Activated CD4-positive, alpha-beta T cell treated with anti-CD3 and anti-CD28 coated beads, Interleukin-2, amount 50 U/mL, for 16 hours (primary cell): ENCODE results near the gene TRIM26.
"Not testable (repeated sequence)": the region's sequence is repeated elsewhere in the genome, so short reads cannot be mapped to it uniquely, and the experiment has no call there.

Experiments used
- DNase-seq: peaks from one replicate; pipeline ENCODE4 v3.0.0-alpha.2; 2020

Gene TRIM26

DNA sequence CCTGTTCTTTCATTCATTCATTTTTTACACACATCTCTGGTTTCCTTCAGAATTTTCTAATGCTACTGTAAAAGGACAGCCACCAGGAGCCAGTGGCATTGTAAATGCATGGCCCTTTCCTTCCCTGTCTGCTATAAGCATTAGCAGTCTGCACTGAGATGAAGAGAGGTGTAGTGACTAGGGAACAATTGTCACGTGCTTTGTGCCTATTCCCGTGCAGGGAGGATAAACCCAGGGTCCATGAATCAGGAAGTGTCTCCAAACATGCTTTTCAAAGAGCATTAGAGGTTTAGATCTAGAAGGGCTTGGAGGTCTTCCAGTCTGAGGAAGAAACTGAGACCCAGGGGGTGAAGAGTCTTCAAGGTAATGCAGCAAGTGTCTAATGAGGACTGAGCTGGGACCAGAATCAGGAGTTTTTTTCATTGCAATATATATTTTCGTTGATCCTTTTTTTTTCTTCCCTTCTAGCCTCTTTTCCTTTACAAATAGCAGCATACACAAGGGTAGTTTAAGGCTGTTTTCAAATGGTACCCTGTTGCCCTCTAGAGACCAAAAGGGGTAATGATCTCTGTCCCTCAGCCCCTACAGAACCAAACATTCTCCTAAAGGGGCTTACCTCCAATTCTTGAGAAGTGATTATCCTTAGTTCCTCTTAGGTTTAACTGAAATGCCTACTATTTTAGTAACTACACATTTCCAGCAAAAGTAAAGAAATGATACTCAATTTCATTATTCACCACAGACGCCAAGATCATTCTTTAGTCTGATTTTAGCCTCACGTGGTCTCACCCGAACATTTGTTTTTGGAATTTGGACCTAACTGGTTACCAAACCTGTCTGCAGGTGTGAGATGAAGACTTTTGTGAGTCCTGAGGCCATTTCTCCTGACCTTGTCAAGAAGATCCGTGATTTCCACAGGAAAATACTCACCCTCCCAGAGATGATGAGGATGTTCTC lies 43.3 kb downstream of the TRIM26 start:
- DNase-seq = peak; percentile 46

DNA sequence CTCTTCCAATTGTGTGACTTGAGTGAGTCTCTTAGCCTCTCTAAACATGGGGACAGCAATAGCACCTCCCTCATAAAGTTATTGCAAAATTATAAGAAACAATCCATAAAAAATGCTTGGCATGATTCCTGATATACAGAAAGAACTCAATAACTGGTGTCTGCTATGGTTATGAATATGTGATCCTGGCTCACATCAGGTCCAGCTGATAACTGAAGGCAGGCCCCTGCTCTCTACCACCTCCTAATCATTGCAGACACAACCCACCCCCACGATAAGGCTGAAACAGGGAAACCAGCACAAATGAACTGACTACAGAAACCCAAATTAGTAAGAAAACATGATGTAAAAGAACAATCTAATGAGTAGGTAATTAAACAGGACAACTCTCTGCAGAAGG lies 44.5 kb downstream of the TRIM26 start:
- no peak for DNase-seq

GRCh38 chr6:30167101-30167500 lies 46.1 kb downstream of the TRIM26 start:
- peak; percentile 25 for DNase-seq

- DNase-seq = not testable (repeated sequence)
Observed at GRCh38 chr6:30165238-30165637, 48.0 kb downstream of the TRIM26 start.

- no peak for DNase-seq
Observed at GRCh38 chr6:30164714-30165113, 48.5 kb downstream of the TRIM26 start.

DNA sequence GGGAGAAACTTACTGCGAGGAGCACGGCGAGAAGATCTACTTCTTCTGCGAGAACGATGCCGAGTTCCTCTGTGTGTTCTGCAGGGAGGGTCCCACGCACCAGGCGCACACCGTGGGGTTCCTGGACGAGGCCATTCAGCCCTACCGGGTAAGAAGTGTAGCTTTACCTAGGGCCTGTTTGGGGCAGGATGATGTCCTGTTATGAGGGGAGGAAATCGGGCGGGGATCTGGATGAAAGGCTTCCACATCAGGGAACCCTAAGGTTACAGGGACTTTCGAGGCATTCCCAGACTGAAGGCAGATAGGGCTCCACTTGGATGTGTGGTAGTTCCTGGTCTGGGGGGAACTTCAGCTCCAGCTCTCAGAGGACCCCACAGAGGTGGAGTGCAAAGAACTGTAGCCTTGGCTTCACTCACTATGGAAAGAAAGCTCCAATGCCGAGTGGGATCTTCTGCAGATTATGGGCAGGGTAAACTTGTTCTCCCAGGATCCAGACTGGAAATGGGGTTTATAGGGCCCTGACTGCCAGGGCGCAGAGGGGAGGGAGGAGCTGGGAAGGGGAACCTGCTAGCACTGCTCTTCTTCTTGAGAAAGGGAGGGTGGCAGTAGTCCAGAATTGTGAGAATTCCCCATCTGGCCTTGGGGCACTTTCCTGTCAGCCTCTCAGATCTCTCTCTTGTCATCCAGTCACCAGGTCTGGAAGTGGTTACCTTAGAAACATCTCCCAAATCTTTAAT lies 49.1 kb downstream of the TRIM26 start:
- DNase-seq = no peak

- DNase-seq = peak; percentile 43
Observed at GRCh38 chr6:30163090-30163917, 49.9 kb downstream of the TRIM26 start, which contains the start of gene TRIM15. Gene TRIM15, plus strand, starts transcription at chr6:30163546. Its CDS starts 139 bp downstream, at chr6:30163685.

DNA sequence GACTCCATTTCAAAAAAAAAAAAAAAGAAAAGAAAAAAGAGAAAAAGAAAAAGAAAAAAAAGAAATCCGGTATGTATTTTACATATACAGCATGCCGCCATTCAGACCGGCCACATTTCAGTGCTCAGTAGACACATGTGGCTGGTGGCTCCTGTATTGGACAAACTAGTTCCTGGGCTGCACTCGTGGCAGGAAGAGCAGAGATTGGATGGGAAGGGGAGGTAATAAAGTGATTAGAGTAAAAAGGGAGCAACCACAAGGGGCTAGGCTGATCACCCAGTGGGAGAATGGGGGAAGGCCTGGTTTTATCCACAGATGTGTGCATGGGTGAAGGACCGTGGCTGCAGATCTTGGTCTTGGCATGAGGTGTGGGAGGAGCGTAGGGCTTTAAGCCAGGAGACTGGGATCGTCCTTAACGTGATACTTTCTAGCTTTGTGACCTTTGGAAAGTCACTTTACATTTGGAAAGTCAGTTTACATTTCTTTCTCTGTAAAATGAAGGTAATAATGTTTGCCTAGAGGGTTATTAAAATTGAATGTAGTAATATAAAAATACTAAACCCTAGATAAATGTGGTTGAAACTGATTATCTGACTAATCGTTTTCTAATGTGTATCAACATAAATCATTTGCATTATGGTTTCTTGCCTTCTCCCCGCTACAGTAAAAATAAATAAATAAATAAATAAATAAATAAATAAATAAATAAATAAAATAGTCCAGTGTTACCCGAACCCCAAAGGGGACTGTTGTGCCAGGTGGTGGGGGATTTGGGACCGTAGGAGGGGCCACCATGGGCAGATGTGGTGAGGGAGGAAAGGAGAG lies 50.7 kb downstream of the TRIM26 start:
- no peak for DNase-seq

GRCh38 chr6:30160785-30161531 lies 52.2 kb downstream of the TRIM26 start, which contains the start of gene TRIM10:
Gene TRIM10, minus strand, starts transcription at chr6:30161211. Its CDS starts 353 bp downstream, at chr6:30160858.
- no peak for DNase-seq

DNA sequence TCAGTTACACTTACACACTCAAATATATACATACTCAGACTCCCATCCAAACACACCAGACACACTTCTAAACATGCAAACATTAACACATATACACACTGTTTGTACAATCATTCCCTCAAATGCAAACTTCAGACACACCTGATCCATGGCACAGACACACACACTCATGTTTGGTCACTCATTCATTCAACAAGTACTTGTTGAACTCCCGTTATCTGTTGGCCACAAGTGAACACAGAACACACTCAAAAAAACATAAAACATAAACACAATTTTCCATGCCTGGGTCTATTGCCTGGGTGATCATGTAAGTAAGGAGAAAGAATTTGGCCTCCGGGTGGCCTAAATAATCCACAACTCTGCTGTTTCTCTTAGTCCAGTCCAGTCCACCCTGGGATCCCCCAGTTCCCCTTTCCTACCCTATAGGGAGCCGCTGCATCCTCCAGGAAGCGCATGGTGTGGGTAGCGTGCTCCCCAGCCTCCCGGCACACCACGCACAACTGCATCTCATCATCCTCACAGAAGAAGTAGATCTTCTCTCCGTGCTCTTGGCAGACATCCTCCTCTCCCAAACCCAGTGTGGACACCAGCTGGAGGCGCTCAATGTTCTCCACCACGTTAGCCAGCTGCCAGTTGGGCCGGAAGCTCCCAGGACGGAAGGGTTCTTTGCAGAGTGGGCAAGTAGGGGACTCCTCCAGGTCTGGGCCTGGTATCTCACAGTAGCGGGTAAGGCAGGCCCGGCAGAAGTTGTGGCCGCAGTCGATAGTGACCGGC lies 53.0 kb downstream of the TRIM26 start:
- DNase-seq = no peak

DNA sequence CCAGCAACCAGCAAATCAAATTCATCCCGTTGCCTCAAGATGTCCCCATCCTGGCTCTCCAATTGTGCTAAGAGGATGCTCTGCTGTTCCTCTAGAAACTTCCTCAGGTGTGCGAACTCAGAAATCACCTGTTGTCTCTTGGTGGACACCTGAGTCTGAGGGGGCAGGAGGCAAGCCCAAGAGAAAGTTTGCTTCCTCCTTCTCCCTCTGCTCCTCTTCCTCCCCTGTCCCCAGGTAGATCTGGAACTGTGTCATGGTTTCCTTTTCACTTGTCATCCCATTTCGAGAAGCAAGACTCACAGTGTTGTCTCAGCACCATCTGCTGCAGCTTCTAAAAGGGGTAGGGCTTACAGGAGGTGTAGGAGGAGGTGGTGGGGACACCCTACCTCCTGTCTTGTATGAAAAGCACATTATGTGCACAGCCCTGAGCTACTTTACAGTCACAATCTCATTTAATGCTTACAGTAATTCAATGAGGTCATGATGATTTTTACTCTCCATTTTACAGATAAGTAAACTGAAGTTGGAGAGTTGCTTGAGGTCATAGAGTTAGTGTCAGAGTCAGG lies 54.6 kb downstream of the TRIM26 start:
- peak; percentile 11 for DNase-seq

DNA sequence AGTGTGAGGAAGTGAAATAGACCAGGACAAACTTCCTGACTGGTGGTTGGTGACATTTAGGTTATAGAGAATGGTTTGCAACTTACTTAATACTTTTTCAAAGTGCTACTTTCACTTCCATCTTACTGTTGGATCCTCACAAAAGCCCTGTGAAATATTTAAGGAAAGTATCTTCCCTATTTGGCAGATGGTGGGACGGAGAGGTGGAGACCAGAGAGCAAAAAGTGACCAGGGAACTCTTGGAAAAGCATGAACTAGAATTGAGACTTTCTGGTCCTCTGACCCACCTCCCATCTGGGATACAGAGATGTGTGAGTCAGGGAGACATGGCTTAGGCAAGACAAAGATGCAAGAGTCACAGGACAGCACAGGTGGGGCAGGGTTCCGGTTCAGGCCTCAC lies 55.2 kb downstream of the TRIM26 start:
- DNase-seq = no peak

DNA sequence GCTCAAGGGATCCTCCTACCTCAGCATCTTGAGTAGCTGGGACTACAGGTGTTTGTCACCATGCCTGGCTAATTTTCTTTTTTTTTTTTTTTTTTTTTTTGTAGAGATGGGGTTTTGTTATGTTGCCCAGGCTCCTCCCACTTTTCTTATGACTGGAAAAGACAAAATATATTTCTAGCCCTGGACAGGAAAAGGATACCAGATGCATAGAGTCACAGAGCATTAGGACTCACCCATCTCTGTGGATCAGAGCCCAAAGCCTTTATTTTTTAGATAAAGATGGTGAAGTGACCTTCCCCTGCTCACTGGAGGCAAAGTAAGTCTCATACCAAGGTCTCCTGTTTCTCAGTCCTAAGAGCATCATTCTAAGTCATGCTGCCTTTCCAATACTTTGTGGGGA lies 55.6 kb downstream of the TRIM26 start:
- no peak for DNase-seq

DNA sequence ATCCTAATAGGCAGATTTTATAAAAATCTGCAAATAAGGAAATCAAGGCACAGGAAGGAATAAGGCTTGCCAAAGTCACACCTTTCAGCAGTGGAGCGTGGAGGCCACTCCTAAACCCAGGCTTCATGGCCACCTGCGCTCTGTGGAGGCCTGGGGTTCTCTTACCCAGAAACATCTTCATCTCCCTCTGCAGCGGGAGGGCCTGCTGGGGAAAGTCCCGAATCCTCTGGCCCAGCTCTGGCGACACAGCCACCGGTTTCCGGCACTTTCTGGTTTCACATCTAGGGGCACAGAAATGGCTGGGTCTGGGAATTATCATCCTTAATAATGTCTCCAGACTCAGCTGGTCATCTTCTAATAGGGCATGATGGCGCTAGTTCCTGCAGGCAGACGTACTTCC lies 56.4 kb downstream of the TRIM26 start:
- no peak for DNase-seq

DNA sequence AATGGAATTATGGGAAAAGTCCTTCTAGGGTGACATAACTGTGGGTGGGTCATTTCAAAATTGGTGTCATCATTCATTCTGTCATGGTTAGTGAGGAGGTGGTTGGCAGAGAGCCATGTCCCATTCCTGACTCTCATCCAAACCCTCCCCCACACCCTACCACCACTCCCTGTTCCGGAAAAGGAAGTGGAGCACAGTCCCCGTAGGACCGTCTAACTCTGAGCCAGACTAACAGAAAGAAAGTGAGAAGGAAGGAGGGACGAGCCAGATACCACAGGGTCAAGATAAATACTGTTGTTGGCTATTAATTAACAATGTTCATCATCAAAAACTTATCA lies 57.0 kb downstream of the TRIM26 start:
- no peak for DNase-seq

DNA sequence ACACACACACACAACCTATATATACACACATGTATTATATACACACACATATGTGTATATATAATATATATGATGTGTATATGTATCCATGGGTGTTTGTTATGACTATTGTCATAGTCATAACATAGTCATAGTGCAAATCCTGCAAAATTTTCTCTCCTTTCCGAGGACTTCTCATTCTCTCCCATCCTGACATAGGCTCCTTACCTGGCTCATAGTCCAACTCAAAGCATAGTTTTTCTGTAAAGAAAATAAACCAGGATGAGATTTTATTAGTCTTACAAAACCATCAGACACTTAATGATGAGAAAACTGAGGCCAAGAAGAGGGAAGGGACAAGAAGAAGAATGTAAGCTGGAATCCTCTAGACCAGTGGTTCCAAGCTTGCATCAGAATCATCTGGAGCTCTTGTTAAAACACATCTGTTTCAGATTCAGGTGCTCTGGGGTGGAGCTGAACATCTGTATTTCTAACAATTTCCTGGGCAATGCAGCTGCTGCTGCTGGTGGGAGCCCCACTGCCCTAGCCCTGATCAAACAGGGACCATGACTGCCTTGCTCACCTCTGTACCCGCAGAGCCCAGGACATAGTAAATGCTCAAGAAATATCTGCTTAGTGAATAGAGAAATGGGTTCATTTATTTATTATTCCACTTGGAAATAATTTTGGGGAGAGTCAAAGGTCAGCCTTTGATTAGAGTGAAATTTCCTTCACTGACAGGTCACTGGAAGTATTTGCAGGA lies 57.5 kb downstream of the TRIM26 start:
- no peak for DNase-seq

DNA sequence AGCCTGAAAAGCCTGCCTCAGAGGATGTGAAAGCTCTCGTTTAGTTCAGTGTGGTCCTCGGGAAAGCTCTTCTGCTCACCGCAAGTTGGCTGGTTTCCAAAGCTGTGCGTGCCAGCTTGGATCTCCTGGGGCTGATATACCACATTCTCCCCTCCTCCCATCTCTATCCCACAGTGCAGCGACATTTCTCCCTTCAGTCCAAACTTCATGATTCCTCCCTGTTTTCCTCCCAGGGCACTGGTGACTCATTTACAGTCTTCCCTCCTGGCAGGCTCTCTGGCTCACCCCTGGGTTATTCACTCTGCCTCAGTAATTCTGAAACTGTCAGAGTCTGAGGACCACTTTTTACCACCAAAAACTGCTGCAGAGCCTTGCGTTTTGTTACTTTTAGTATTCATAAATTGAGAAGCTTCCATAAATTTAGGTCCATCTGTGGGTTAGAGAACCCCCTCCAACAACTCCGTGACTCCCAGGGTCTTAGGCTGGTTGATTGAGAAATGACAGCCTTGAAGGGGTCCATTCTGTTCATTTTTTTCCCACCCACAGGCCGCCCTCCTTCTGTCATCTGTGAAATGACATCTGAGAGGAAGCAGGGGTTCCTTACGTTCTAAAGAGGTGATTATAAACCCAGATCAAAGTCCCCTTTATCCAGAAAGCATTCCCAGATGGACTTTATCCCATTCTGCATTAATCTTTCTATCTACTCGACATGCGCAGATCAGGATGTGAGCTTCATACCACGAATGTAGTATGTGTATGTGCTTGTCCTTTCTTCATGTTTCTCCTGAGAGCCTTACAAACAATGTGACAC lies 58.3 kb downstream of the TRIM26 start:
- DNase-seq = no peak

GRCh38 chr6:30154061-30154460 lies 59.1 kb downstream of the TRIM26 start:
- no peak for DNase-seq
